Endothelial cell of umbilical vein (primary cell): Measurements from ENCODE around the gene SMS.

Experiments
- EZH2 ChIP-seq: IDR thresholded peaks from 2 replicates; pipeline ENCODE4 v1.6.1; 2012; ENCODE audit warnings: borderline replicate concordance, low read depth, mild to moderate bottlenecking, moderate library complexity, low read length, inconsistent platforms; ENCODE audit not compliant: severe bottlenecking
- POLR2AphosphoS5 ChIP-seq: IDR thresholded peaks from 2 replicates; pipeline ENCODE4 v1.6.1; 2012; ENCODE audit warnings: low read depth, mild to moderate bottlenecking, control low read depth, low read length, moderate library complexity; ENCODE audit not compliant: insufficient read depth
- TF ChIP-seq, protein P1 (sequence below), 2 donors: IDR thresholded peaks; 1 replicate in 1 of 2; 2 replicates in 1 of 2; pipeline ENCODE4 v1.5.1; 2011; ENCODE audit warnings: low read length in 2 of 2, mild to moderate bottlenecking in 2 of 2, moderate library complexity in 2 of 2, control low read depth in 1 of 2, inconsistent platforms in 1 of 2, low read depth in 1 of 2; ENCODE audit not compliant: insufficient read depth in 1 of 2; ENCODE audit errors: extremely low read depth in 1 of 2
- TF ChIP-seq, protein P2 (sequence below): IDR thresholded peaks from 2 replicates; pipeline ENCODE4 v1.6.1; 2011; ENCODE audit not compliant: insufficient read depth, insufficient read length

DNA sequence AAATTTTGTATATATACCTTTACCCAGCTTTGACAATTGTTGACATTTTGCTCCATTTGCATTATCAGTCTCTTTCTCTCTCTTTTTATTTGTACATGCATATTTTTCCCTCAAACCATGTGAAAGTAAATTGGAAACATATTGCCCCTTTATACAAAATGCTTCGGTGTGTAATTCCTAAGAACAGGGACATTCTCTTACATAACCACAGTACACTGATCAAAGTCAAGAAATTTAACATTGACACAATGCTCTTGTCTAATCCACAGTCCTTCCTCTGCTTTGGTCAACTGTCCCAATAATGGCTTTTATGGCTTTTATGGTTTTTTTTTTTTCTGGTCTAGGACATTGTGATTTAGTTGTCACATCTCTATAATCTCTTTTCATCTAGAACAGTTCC lies 9.5 kb upstream of the SMS start:
- TF ChIP-seq, protein P1, sequence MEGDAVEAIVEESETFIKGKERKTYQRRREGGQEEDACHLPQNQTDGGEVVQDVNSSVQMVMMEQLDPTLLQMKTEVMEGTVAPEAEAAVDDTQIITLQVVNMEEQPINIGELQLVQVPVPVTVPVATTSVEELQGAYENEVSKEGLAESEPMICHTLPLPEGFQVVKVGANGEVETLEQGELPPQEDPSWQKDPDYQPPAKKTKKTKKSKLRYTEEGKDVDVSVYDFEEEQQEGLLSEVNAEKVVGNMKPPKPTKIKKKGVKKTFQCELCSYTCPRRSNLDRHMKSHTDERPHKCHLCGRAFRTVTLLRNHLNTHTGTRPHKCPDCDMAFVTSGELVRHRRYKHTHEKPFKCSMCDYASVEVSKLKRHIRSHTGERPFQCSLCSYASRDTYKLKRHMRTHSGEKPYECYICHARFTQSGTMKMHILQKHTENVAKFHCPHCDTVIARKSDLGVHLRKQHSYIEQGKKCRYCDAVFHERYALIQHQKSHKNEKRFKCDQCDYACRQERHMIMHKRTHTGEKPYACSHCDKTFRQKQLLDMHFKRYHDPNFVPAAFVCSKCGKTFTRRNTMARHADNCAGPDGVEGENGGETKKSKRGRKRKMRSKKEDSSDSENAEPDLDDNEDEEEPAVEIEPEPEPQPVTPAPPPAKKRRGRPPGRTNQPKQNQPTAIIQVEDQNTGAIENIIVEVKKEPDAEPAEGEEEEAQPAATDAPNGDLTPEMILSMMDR (IDR thresholded peaks at IDR 0.05; ENCODE audit: extremely low read depth in 1 of 2, insufficient read depth in 1 of 2, low read depth in 1 of 2, low read length in 2 of 2), result no peak
- TF ChIP-seq, protein P2, sequence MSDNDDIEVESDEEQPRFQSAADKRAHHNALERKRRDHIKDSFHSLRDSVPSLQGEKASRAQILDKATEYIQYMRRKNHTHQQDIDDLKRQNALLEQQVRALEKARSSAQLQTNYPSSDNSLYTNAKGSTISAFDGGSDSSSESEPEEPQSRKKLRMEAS, result no peak
- TF ChIP-seq POLR2AphosphoS5 (no peak), EZH2 (no peak)
